BLaER1 treated with 17β-estradiol and CSF1 and Interleukin-3, amounts not matched to agents 10 nM and 100 nM (cell line): ENCODE results near the gene SEBOX.
A peak's percentile ranks its signal among the peaks of the same experiment; 100 is the strongest.

Source experiments
- H3K27ac ChIP-seq, 11 experiments: shearing (Covaris generic); formaldehyde crosslinking; 2 replicates each; pipeline ENCODE4 v1.8.1; 2022
- H3K27me3 ChIP-seq, 11 experiments: shearing (Covaris generic); formaldehyde crosslinking; 2 replicates each; pipeline ENCODE4 v1.8.1; 2022
- H3K36me3 ChIP-seq, 11 experiments: shearing (Covaris generic); formaldehyde crosslinking; 2 replicates each; pipeline ENCODE4 v1.8.1; 2022
- H3K4me1 ChIP-seq, 10 experiments: shearing (Covaris generic); formaldehyde crosslinking; 2 replicates each; pipeline ENCODE4 v1.8.1; 2022
- H3K4me2 ChIP-seq, 11 experiments: shearing (Covaris generic); formaldehyde crosslinking; 2 replicates each; pipeline ENCODE4 v1.8.1; 2022
- H3K4me3 ChIP-seq, 10 experiments: shearing (Covaris generic); formaldehyde crosslinking; 2 replicates each; pipeline ENCODE4 v1.8.1; 2022
- H3K9ac ChIP-seq, 11 experiments: shearing (Covaris generic); formaldehyde crosslinking; 2 replicates each; pipeline ENCODE4 v1.8.1; 2022
- H3K9me3 ChIP-seq, 11 experiments: shearing (Covaris generic); formaldehyde crosslinking; replicated peaks in 1 of 11; 2 replicates each; pipeline ENCODE4 v1.8.1; 2022
- H4K20me1 ChIP-seq, 11 experiments: shearing (Covaris generic); formaldehyde crosslinking; 2 replicates each; pipeline ENCODE4 v1.8.1; 2022
- Cebpa-rat ChIP-seq, 11 experiments: shearing (Covaris generic); IDR thresholded peaks; 2 replicates each; pipeline ENCODE4 v1.8.1; 2022

SEBOX gene

DNA sequence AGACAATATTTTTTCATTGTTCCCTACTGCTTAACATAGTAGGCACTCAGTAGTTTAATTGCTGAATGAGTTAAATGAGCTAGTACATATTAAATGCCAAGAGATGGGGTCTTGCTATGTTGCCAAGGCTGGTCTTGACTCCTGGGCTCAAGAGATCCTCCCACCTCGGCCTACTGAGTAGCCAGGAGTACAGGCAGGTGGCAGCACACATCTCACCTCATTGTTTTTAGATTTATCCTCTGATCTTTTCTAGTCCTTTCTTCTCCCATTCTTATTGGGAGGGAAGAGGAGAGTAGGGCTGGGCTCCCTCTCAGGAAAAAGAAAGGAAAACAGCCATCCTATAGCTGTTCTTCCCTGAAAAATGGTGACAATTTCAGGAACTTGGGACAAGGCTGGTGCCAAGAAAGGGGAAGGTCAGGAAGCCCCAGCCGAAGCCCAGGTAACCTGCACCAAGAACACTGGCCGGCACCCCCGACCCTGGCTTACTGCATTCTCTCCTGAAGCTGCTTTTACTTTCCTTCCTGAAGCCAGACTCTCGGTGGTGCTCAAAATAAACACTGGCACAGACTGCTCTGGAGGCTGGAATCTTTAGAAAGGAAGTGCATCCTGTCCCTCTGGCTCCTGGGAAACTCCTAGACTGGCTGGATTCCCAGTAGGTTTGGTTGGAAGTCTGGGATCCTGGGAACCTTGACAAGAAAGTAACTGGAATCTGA, 26.8 kb downstream of the SEBOX start:
- no peak overlapping the region for H3K27ac ChIP-seq
- H3K36me3 ChIP-seq: peaks cover 33 to 50% (median 40%) of the 10 kb centered on the region in 11 experiments
- H3K4me1 ChIP-seq: peaks cover 28 to 38% (median 32%) of the 10 kb centered on the region in 10 experiments
- H3K27me3 ChIP-seq: no peaks in the 10 kb centered on the region
- H3K9me3 ChIP-seq: no peaks in the 10 kb centered on the region
- peak overlapping the region in 1 of 11 experiments; percentile 7; a peak in 1 of 22 replicates for H3K9ac ChIP-seq
- no peak for TF ChIP-seq Cebpa-rat (IDR thresholded peaks at IDR 0.05)
- H4K20me1 ChIP-seq: peaks cover 0 to 48% (median 31%) of the 10 kb centered on the region in 11 experiments; a peak in 14 of 22 replicates
- no peak overlapping the region for H3K4me3 ChIP-seq
- no peak overlapping the region for H3K4me2 ChIP-seq

DNA sequence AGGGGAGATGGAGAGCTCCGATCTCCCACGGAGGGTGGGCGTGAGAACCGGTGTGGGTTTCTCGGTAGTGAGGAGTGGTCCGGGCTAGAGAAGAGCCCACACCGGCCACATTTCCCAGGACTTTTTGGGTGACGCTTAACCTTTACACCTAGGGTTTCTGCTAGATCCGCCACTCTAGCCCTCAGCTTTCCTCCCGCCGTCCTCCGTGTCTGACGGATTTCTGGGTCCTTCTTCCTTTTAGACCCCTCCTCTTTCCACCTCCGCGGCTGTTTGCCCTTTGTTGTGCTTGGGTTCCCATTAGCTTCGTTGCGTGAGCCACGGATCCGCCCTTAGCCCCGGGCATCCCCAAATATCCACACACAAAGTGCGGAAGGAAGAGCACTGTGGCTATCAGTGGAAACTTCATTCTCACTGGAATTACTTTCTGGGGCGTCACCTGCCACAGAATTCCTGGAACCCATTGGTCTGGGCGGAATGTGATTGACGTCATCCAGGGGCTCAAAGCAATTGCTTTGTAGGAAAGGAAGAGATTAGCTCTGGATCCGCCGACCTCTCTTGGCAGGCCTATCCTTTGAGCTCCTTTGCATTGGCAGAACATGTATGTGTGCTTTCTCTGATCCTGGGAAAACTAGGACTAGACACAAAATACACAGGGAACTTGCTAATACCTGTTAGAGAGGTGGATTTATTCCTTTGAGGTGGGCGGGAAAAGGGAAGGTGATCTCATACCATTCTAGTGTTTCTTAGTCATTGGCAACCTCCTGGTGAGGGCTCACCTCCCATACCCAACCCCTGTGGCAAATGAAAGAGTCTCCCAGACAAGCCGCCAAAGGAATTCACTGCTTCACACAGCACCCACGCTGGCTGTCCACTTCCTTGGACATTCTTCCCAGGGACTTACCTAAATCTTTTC, 28.8 kb downstream of the SEBOX start:
- H3K4me3 ChIP-seq: peak overlapping the region; percentile 78 to 96 (median 86)
- peak overlapping the region; percentile 43 to 88 (median 72) for H3K27ac ChIP-seq
- H3K27me3 ChIP-seq: no peaks in the 10 kb centered on the region
- H4K20me1 ChIP-seq: peaks cover 0 to 62% (median 31%) of the 10 kb centered on the region in 11 experiments; a peak in 14 of 22 replicates
- no peaks in the 10 kb centered on the region for H3K9me3 ChIP-seq
- peaks cover 28 to 45% (median 33%) of the 10 kb centered on the region in 10 experiments for H3K4me1 ChIP-seq
- no peak for TF ChIP-seq Cebpa-rat (IDR thresholded peaks at IDR 0.05)
- H3K9ac ChIP-seq: peak overlapping the region; percentile 76 to 89 (median 83)
- H3K4me2 ChIP-seq: peak overlapping the region; percentile 89 to 98 (median 93)
- H3K36me3 ChIP-seq: peaks cover 19 to 41% (median 30%) of the 10 kb centered on the region in 11 experiments; a peak in 21 of 22 replicates

DNA sequence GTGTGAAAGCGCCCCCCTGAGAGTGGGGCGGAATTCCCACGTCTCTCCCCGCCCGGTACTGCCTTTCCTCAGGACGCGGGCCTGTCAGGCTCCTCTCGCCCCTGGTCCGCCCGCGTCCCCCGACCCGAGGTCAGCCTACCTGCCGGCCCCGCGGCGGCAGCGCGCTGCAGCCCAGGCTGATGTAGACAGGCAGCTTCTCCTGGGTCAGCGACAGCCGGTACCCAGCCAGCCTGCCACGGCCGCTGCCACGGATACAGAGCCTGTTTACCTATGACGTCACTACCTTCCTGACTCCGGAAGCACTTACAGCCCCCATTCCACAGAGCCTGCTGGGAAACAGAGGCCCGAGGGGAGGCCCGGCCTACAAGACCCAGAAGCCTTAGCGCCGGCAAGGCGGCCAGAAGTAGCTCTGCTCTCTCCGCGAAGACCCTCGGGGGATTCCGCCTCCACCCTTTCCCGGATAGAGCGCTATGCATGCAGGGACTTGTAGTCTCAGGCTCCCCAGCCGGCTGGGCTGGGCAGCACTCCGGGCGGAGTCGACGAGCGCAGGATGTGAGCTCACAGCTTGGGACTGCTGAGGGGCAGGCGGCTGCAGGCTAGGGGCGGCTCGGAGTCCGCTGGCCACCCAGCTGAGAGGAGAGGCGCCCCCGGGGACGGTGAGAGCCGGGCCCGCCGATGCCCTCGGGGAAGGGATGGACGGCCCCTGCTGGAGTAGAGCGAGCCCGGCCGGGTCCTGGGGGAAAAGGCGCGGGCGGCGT, 29.6 kb downstream of the SEBOX start, which contains the start of the genes IFT20 and TNFAIP1:
Gene IFT20 (minus strand): TSS at position 272 of the 758 bp plus-strand sequence. CDS start 3,487 bp downstream, outside the sequence.
Gene TNFAIP1 (plus strand): TSS at position 561 of the 758 bp plus-strand sequence. CDS start 3,761 bp downstream, outside the sequence.
- Histone ChIP-seq H4K20me1 (peaks cover 0 to 70% (median 31%) of the 10 kb centered on the region in 11 experiments; a peak in 14 of 22 replicates), H3K4me2 (peak within 1 kb of the TSS; percentile 92 to 98 (median 96)), H3K9me3 (no peaks in the 10 kb centered on the region), H3K27ac (peak within 1 kb of the TSS; percentile 51 to 88 (median 74)), H3K9ac (peak within 1 kb of the TSS; percentile 76 to 89 (median 83)), H3K36me3 (peaks cover 19 to 41% (median 30%) of the 10 kb centered on the region in 11 experiments), H3K4me1 (peaks cover 28 to 45% (median 33%) of the 10 kb centered on the region in 10 experiments), H3K27me3 (no peaks in the 10 kb centered on the region), H3K4me3 (peak within 1 kb of the TSS; percentile 78 to 96 (median 86))
- TF ChIP-seq Cebpa-rat (IDR thresholded peaks at IDR 0.05): no peak

DNA sequence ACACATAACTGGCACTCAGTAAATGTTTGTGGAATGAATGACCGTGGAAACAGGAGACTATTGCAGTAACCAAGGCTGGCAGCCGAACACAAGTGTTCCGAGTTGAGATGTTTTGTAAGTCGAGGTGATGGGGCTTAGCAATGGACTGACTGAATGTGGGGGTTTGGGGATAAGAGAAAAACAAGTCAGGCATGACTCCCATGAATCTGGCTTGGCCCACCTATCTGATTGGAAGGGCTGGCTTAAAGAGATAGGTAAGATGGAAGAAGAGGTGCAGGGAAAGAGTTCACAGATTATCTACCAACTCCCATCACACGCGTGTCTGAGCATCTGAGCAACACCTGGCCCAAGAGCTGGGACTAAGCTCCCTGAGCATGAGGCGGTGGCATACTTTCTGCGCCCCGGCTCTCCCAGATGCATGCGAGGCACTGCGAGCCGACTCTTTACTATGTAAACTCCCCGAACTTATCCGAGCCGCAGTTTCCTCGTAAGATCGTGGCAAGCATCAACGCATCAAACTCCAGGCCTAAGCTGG, 30.3 kb downstream of the SEBOX start:
- Histone ChIP-seq H3K9me3 (no peaks in the 10 kb centered on the region), H3K27ac (peak overlapping the region; percentile 51 to 88 (median 67); a peak in 21 of 22 replicates)

DNA sequence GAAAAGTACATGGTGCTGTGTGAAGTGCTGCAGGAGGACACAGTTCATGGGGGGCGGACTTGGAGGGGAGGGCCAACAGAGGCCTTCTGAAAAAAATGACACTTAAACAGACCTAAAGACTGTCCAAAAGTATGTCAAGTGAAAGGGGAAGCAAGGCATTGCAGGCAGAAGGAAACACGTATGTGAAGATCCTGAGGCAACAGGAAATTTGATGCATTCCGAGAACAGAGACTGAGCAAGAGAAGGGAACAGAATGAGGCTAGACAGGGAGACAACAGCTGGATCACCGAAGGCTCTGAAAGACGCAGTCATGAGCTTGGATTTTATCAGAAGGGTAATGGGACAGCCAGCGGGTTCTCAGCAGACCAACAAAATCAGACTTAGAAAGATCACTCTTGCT, 30.8 kb downstream of the SEBOX start:
- Histone ChIP-seq H3K36me3 (peaks cover 22 to 41% (median 28%) of the 10 kb centered on the region in 11 experiments), H3K4me1 (peaks cover 28 to 45% (median 33%) of the 10 kb centered on the region in 10 experiments), H3K9ac (peak overlapping the region; percentile 76 to 89 (median 83); a peak in 21 of 22 replicates), H3K9me3 (no peaks in the 10 kb centered on the region), H3K27me3 (no peaks in the 10 kb centered on the region), H3K4me2 (peak overlapping the region; percentile 88 to 97 (median 93)), H3K27ac (peak overlapping the region in 9 of 11 experiments; percentile 51 to 88 (median 67); a peak in 9 of 22 replicates), H3K4me3 (peak overlapping the region; percentile 78 to 96 (median 86)), H4K20me1 (peaks cover 0 to 61% (median 20%) of the 10 kb centered on the region in 11 experiments; a peak in 15 of 22 replicates)
- no peak for TF ChIP-seq Cebpa-rat (IDR thresholded peaks at IDR 0.05)

More for the DNA sequence above, 30.3 kb downstream of the SEBOX start:
- TF ChIP-seq Cebpa-rat (IDR thresholded peaks at IDR 0.05): no peak
- Histone ChIP-seq H3K27me3 (no peaks in the 10 kb centered on the region), H3K9ac (peak overlapping the region; percentile 76 to 89 (median 83)), H3K36me3 (peaks cover 19 to 41% (median 28%) of the 10 kb centered on the region in 11 experiments), H3K4me1 (peaks cover 28 to 45% (median 33%) of the 10 kb centered on the region in 10 experiments), H3K4me3 (peak overlapping the region; percentile 78 to 96 (median 86)), H3K4me2 (peak overlapping the region; percentile 88 to 97 (median 93)), H4K20me1 (peaks cover 0 to 66% (median 25%) of the 10 kb centered on the region in 11 experiments; a peak in 14 of 22 replicates)

- H3K9me3 ChIP-seq: no peaks in the 10 kb centered on the region
- peak overlapping the region in 7 of 11 experiments; percentile 14 to 85 (median 80); a peak in 9 of 22 replicates for H3K9ac ChIP-seq
- no peaks in the 10 kb centered on the region for H3K27me3 ChIP-seq
- peak overlapping the region in 10 of 11 experiments; percentile 88 to 97 (median 94); a peak in 13 of 22 replicates for H3K4me2 ChIP-seq
- no peak overlapping the region for H3K4me3 ChIP-seq
- no peak for TF ChIP-seq Cebpa-rat (IDR thresholded peaks at IDR 0.05)
- peaks cover 28 to 44% (median 33%) of the 10 kb centered on the region in 10 experiments for H3K4me1 ChIP-seq
- H3K36me3 ChIP-seq: peaks cover 30 to 42% (median 38%) of the 10 kb centered on the region in 11 experiments
- peaks cover 0 to 58% (median 15%) of the 10 kb centered on the region in 11 experiments; a peak in 14 of 22 replicates for H4K20me1 ChIP-seq
- H3K27ac ChIP-seq: peak overlapping the region in 3 of 11 experiments; percentile 1 to 88 (median 75); a peak in 2 of 22 replicates
These were observed 31.8 kb downstream of the SEBOX start for GRCh38 chr17:28333083-28333746.

GRCh38 chr17:28331891-28332420, 33.0 kb downstream of the SEBOX start:
- peaks cover 43 to 54% (median 50%) of the 10 kb centered on the region in 11 experiments for H3K36me3 ChIP-seq
- no peak overlapping the region for H3K27ac ChIP-seq
- no peaks in the 10 kb centered on the region for H3K9me3 ChIP-seq
- no peak overlapping the region for H3K4me3 ChIP-seq
- peaks cover 25 to 31% (median 27%) of the 10 kb centered on the region in 10 experiments for H3K4me1 ChIP-seq
- no peaks in the 10 kb centered on the region for H3K27me3 ChIP-seq
- H3K4me2 ChIP-seq: no peak overlapping the region
- no peak overlapping the region for H3K9ac ChIP-seq
- peaks cover 0 to 58% (median 14%) of the 10 kb centered on the region in 11 experiments; a peak in 15 of 22 replicates for H4K20me1 ChIP-seq
- no peak for TF ChIP-seq Cebpa-rat (IDR thresholded peaks at IDR 0.05)
